Transverse colon (tissue), 4 donors: ENCODE results near the gene ELN. TPM values are rescaled to one million over a fixed set of nuclear protein-coding genes. Genes with fewer than 3 reads are reported as not detected.

Experiments
- DNase-seq: peaks from one replicate; pipeline ENCODE4 v3.0.0-alpha.2; 2019
- H3K27ac ChIP-seq, 4 donors: fragments of 200-600 bp; sonication (generic); 2 replicates each; pipeline ENCODE4 v1.5.1; 2016 to 2018; ENCODE audit warnings: inconsistent platforms in 4 of 4
- H3K27me3 ChIP-seq: fragments of 200-600 bp; sonication (generic); 2 replicates; pipeline ENCODE4 v1.5.1; 2017; ENCODE audit warnings: inconsistent platforms
- H3K36me3 ChIP-seq, 4 donors: fragments of 200-600 bp; sonication (generic); 2 replicates each; pipeline ENCODE4 v1.5.1; 2017 to 2019; ENCODE audit warnings: inconsistent platforms in 4 of 4
- H3K4me1 ChIP-seq, 4 donors: fragments of 200-600 bp; sonication (generic); 2 replicates each; pipeline ENCODE4 v1.5.1; 2017 to 2020; ENCODE audit warnings: inconsistent platforms in 4 of 4
- H3K4me3 ChIP-seq, 4 donors: fragments of 200-600 bp; sonication (generic); 1 replicate in 1 of 4; 2 replicates in 3 of 4; pipeline versions ENCODE4 v1.5.1 to v1.6.1; 2017 to 2019; ENCODE audit warnings: inconsistent platforms in 4 of 4
- H3K9me3 ChIP-seq, 2 donors: fragments of 200-600 bp; sonication (generic); 2 replicates each; pipeline ENCODE4 v1.5.1; 2017 to 2019; ENCODE audit warnings: inconsistent platforms in 2 of 2
- CTCF ChIP-seq, 5 experiments: fragments of 200-600 bp in 3 of 5; fragments of 450-650 bp in 2 of 5; sonication (generic) in 3 of 5; IDR thresholded peaks; 1 replicate in 2 of 5; 2 replicates in 3 of 5; pipeline ENCODE4 v1.5.1; 2016 to 2017; ENCODE audit warnings: antibody characterized with exemption in 5 of 5, inconsistent platforms in 3 of 5, mild to moderate bottlenecking in 2 of 5, moderate library complexity in 1 of 5
- EP300 ChIP-seq: sonication (generic); formaldehyde crosslinking; IDR thresholded peaks from one replicate; pipeline ENCODE4 v1.6.1; 2017; ENCODE audit warnings: antibody characterized with exemption, low read depth
- POLR2A ChIP-seq: fragments of 450-650 bp; IDR thresholded peaks from one replicate; pipeline ENCODE4 v1.6.1; 2016; ENCODE audit warnings: antibody characterized with exemption, mild to moderate bottlenecking, moderate library complexity
- POLR2AphosphoS5 ChIP-seq, 3 donors: sonication (generic); formaldehyde crosslinking; IDR thresholded peaks; one replicate each; pipeline ENCODE4 v1.6.1; 2016; ENCODE audit warnings: antibody characterized with exemption in 3 of 3
- WGBS, 2 donors: methylation state at CpG; one replicate each; pipeline ENCODE4 v1.1.5; 2018; ENCODE audit warnings: low coverage in 1 of 2; 5-methylcytosine and 5-hydroxymethylcytosine counted together
- in situ Hi-C, 4 donors: fragments of 200-750 bp; cut with MboI; loops; one replicate each; pipeline versions ENCODE4 v1.15.0 to v1.15.1; 2017; ENCODE audit warnings: low sequenced_read_pairs in 3 of 4, low pct_ligation_motif_present in 1 of 4, low pct_unique_long_range_greater_than_20kb in 1 of 4
- intact Hi-C: fragments of 100-400 bp; cut with DNase I; formaldehyde crosslinking; loops from one replicate; pipeline ENCODE4 v1.15.1; 2023; ENCODE audit warnings: low total_unique reads
- total RNA-seq, 4 donors: library from RNA; depleted of rRNA; stranded (reverse); fragments of >200 nt; gene quantifications; one replicate each; pipeline ENCODE4 v1.1.0, GENCODE V29; 2016

The ELN gene
- total RNA-seq, 4 donors from 2014 or later = 8.4 to 147 (median 25.8) TPM

GRCh38 chr7:74071121-74071520 is 43.1 kb downstream of the ELN start:
- intact Hi-C loops (no loop called here), in situ Hi-C loops (loop anchor here (5.0 to 25.0 kb wide), 6 partner anchors 109 to 341 kb away; no protein-coding TSS in a partner anchor)
- Histone ChIP-seq H3K36me3 (no peaks in the 10 kb centered on the region), H3K4me3 (no peak overlapping the region), H3K27ac (no peak overlapping the region), H3K27me3 (no peaks in the 10 kb centered on the region), H3K4me1 (no peaks in the 10 kb centered on the region), H3K9me3 (no peaks in the 10 kb centered on the region)
- DNase-seq = no peak
- WGBS, 2 donors = 92 to 100% methylated on average over 2 to 3 of the region's 3 CpGs
- TF ChIP-seq POLR2AphosphoS5 (IDR thresholded peaks at IDR 0.05) (no peak), EP300 (no peak), CTCF (IDR thresholded peaks at IDR 0.05) (no peak), POLR2A (no peak)

- Histone ChIP-seq H3K4me3 (no peak overlapping the region), H3K36me3 (no peaks in the 10 kb centered on the region), H3K27ac (no peak overlapping the region), H3K4me1 (no peaks in the 10 kb centered on the region), H3K9me3 (no peaks in the 10 kb centered on the region), H3K27me3 (no peaks in the 10 kb centered on the region)
- intact Hi-C loops (no loop called here), in situ Hi-C loops (loop anchor here (5.0 to 25.0 kb wide), 6 partner anchors 112 to 338 kb away; no protein-coding TSS in a partner anchor)
- DNase-seq = no peak
- 80 to 91% methylated on average over 1 of the region's 1 CpG for WGBS, 2 donors
- TF ChIP-seq EP300 = no peak
- no peak for TF ChIP-seq POLR2AphosphoS5 (IDR thresholded peaks at IDR 0.05)
- TF ChIP-seq POLR2A = no peak
- TF ChIP-seq CTCF (IDR thresholded peaks at IDR 0.05) = no peak
Observed at GRCh38 chr7:74074770-74075169, 46.8 kb downstream of the ELN start.

GRCh38 chr7:74078461-74078860 is 50.5 kb downstream of the ELN start:
- intact Hi-C loops = no loop called here

GRCh38 chr7:74082770-74083116 is 54.8 kb downstream of the ELN start:
- TF ChIP-seq POLR2A (no peak), EP300 (no peak), CTCF (IDR thresholded peaks at IDR 0.05) (no peak), POLR2AphosphoS5 (IDR thresholded peaks at IDR 0.05) (no peak)
- Histone ChIP-seq H3K27ac (peak overlapping the region in 1 of 4 donors; percentile 18), H3K4me1 (peaks cover 11 to 19% (median 16%) of the 10 kb centered on the region in 4 donors), H3K36me3 (no peaks in the 10 kb centered on the region), H3K9me3 (no peaks in the 10 kb centered on the region), H3K27me3 (no peaks in the 10 kb centered on the region), H3K4me3 (no peak overlapping the region)
- 88% methylated on average over 9 of the region's 9 CpGs; no CpG with 5 or more reads in 1 of the 2 donors for WGBS, 2 donors
- in situ Hi-C loops = loop anchor here in 1 of 4 donors (25.0 kb wide), 1 partner anchor 105 kb away; no protein-coding TSS in a partner anchor
- DNase-seq = no peak
- intact Hi-C loops = no loop called here

More at GRCh38 chr7:74078461-74078860, 50.5 kb downstream of the ELN start:
- H3K4me1 ChIP-seq = peaks cover 3 to 6% (median 5%) of the 10 kb centered on the region in 4 donors
- no peaks in the 10 kb centered on the region for H3K9me3 ChIP-seq
- 100% methylated on average over 1 to 2 of the region's 2 CpGs for WGBS, 2 donors
- no peak for DNase-seq
- in situ Hi-C loops = loop anchor here in 2 of 4 donors (10.0 to 25.0 kb wide), 2 partner anchors 109 to 326 kb away; no protein-coding TSS in a partner anchor
- H3K4me3 ChIP-seq = no peak overlapping the region
- no peak overlapping the region for H3K27ac ChIP-seq
- TF ChIP-seq CTCF (IDR thresholded peaks at IDR 0.05) (no peak), EP300 (no peak), POLR2AphosphoS5 (IDR thresholded peaks at IDR 0.05) (no peak), POLR2A (no peak)
- H3K36me3 ChIP-seq = no peaks in the 10 kb centered on the region
- H3K27me3 ChIP-seq = no peaks in the 10 kb centered on the region
